Measurements from ENCODE around the gene MAP2K2.
"Not testable (repeated sequence)": the region's sequence is repeated elsewhere in the genome, so short reads cannot be mapped to it uniquely, and the experiment has no call there.

Gene MAP2K2

DNA sequence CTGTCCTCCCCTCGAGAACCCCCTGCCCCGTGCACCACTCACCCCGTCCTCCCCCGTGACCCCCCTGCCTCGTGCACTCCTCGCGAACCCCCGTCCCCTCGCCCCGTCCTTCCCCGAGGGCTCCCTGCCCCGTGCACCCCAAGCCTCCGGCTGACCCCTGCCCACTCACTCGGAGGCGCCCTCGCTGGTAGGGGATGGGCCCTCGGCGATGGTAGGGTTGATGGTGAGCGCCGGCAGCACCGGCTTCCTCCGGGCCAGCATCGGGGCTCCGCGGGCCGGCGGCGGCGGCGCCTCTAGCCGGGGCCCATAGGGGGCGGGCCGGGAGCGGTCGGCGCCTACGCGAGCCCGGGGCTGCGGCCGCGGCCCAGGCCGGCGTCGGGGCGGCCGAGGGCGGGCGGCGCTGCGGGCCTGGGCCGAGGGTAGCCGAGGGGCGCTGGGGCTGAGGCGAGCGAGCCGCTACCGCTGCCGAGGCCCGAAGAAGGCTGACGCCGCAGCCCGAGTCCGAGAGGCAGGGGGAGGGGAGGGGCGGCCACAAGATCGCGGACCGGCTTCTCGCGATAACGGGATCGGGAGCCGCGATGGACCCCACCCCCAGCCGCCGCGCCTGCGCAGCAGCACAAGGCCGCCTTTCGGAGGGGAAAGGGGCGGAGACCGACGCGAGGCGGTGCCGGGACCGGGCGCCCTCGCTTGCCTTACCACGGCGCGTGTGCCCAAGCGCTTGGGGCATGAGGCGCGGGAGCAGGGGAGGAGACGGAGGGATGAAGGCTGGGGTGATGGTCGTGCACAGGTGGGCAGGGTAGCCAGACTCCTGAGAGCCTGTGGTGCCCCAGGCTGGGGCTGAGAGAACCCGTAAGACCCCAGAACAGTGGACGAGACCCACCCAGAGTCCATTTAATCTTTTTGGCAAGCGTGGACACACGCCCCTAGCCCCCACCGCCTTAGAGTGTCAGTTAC, at the start of gene MAP2K2:
TSS of gene MAP2K2 (minus strand) at position 508 of the 954 bp plus-strand sequence. CDS start at position 261, 247 bp downstream.
- no peak for TF ChIP-seq JUND (IDR thresholded peaks at IDR 0.05; ENCODE audit: low read depth)
- peak; percentile 74 to 92 for DNase-seq (ENCODE audit: low read depth in 1 of 2, low spot score in 1 of 2)
- in situ Hi-C loops (cut with HindIII; ENCODE audit: low pct_unique_long_range_greater_than_20kb, low sequenced_read_pairs) = no loop called here

DNA sequence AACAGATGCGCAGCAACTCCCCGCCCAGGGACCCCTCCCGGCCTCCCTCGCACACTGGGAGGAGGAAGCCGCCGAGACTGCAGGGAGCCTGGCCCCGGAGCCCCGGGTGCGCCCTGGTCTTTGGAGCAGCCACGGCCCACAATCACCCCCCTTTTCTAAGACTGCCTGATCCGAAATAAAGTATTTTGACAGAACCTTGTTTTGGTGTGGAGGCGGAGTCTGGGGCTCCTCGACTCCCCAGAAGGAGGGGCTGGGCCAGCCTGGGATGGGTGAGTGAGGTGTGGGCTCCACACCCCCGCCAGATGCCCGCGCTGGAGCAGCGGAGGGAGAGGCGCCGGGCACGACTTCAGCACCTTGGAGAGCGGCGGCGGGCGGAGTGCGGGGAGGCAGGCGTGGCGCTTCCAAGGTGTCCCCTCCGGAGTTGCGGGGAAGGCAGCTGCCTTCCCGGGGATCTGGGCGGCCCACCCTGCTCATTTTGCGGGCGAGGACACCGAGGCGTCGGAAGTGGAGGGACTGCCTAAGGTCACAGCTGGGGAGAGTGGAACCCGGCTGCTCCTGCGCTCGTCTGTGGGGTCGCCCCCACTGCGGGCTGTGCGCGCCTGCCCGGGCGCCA, 49.0 kb upstream of the MAP2K2 start:
- TF ChIP-seq JUND (IDR thresholded peaks at IDR 0.05; ENCODE audit: low read depth) = no peak
- in situ Hi-C loops (cut with HindIII; ENCODE audit: low pct_unique_long_range_greater_than_20kb, low sequenced_read_pairs) = no loop called here
- peak; percentile 48 to 68 for DNase-seq (ENCODE audit: low read depth in 1 of 2, low spot score in 1 of 2)

DNA sequence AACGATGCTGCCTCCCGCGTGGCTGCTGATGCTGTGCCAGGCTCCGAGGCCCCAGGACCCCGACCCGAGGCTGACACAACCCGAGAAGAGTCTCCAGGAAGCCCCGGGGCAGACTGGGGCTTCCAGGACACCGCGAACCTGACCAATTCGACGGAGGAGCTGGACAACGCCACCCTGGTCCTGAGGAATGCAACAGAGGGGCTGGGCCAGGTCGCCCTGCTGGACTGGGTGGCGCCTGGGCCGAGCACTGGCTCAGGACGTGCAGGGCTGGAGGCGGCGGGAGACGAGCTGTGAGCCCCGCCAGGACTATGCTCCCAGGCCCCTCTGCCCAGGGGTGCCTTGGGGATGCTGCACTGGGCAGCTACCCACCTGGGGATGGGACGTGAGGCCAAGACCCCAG, 47.8 kb upstream of the MAP2K2 start:
- in situ Hi-C loops (cut with HindIII; ENCODE audit: low pct_unique_long_range_greater_than_20kb, low sequenced_read_pairs) = no loop called here
- peak in 1 of 2 experiments; percentile 30 for DNase-seq (ENCODE audit: low read depth in 1 of 2, low spot score in 1 of 2)
- no peak for TF ChIP-seq JUND (IDR thresholded peaks at IDR 0.05; ENCODE audit: low read depth)

DNA sequence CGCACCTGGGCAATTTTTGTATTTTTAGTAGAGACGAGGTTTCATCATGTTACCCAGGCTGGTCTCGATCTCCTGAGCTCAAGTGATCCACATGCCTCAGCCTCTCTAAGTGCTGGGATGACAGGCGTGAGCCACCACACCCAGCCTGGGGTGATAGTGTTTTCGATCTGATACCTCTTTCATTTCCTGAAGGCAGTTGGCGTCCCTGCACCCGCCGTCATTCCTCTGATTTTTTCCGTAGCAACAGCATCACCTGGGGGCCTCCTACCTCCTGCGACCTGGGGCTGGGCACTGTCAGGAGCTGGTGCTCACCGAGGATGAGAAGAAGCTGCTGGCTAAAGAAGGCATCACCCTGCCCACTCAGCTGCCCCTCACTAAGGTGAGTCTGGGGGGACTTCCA, 40.3 kb upstream of the MAP2K2 start:
- no peak for DNase-seq (ENCODE audit: low read depth in 1 of 2, low spot score in 1 of 2)
- no peak for TF ChIP-seq JUND (IDR thresholded peaks at IDR 0.05; ENCODE audit: low read depth)
- in situ Hi-C loops (cut with HindIII; ENCODE audit: low pct_unique_long_range_greater_than_20kb, low sequenced_read_pairs) = no loop called here

DNA sequence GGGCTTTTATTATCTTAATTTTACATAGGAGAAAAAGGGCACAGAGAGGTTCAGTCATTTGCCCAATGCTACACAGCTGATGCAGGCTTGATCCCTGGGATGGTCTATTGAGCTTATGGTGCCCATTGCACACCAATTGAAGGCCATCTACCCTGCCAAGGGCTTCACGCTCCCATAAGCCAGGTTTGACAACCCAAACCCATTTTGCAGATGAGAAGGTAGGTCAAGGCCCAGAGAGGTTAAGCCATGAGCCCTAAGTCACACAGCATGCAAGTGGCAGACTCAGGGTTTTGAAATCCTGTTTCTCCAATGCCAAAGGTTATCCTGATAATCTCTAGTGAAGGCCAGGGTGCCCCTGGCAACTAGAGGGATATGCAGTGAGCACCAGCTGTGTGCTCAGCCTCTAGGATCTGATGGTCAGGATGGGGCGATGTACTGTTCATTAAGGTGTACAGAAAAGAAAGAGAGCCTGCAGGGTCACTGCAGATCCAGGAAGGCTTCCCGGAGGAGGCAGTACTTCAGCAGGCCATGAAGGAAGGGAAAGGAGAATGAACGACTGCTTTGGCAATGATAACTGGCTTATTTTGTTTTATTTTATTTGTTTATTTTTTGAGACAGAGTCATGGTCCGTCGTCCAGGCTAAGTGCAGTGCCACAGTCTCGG, 37.6 kb upstream of the MAP2K2 start:
- no peak for DNase-seq (ENCODE audit: low read depth in 1 of 2, low spot score in 1 of 2)
- in situ Hi-C loops (cut with HindIII; ENCODE audit: low pct_unique_long_range_greater_than_20kb, low sequenced_read_pairs) = no loop called here
- no peak for TF ChIP-seq JUND (IDR thresholded peaks at IDR 0.05; ENCODE audit: low read depth)

DNA sequence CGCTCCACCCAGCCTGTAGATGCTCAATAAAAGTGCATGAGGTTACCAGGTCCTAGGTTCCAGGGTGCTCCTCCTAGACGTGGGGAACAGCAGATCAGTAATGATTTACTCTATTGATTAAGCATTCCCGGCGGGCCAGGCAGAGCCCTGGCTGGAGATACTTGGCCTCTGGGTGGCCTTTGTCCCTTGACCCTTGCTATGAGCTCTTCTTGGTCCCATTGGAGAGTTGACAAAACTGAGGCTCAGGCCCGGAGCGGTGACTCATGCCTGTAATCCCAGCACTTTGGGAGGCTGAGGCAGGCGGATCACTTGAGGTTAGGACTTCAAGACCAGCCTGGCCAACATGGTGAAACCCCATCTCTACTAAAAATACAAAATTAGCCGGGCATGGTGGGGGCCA, 34.0 kb upstream of the MAP2K2 start:
- DNase-seq (ENCODE audit: low read depth in 1 of 2, low spot score in 1 of 2); in situ Hi-C loops (cut with HindIII; ENCODE audit: low pct_unique_long_range_greater_than_20kb, low sequenced_read_pairs): not testable (repeated sequence)

DNA sequence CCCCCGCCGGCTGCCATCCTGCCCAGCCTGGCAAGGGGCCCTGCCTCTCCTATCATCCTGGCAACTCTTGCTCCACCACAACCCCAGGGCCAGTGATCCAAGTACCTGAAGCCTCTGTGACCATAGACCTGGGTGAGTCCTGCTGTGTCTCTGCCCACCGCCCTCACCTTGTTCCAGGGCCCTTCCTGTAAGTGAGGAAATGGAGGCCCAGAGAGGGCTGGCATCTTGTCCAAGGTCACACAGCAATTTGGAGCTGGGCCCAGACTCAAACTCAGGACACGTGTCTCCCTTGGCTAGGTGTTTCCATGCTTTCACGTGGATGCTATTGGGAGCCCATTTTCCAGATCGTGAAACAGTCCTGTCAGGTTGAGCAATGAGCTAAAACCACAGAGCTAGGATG, 33.2 kb upstream of the MAP2K2 start:
- no peak for DNase-seq (ENCODE audit: low read depth in 1 of 2, low spot score in 1 of 2)
- in situ Hi-C loops (cut with HindIII; ENCODE audit: low pct_unique_long_range_greater_than_20kb, low sequenced_read_pairs) = no loop called here
- TF ChIP-seq JUND (IDR thresholded peaks at IDR 0.05; ENCODE audit: low read depth) = no peak

DNA sequence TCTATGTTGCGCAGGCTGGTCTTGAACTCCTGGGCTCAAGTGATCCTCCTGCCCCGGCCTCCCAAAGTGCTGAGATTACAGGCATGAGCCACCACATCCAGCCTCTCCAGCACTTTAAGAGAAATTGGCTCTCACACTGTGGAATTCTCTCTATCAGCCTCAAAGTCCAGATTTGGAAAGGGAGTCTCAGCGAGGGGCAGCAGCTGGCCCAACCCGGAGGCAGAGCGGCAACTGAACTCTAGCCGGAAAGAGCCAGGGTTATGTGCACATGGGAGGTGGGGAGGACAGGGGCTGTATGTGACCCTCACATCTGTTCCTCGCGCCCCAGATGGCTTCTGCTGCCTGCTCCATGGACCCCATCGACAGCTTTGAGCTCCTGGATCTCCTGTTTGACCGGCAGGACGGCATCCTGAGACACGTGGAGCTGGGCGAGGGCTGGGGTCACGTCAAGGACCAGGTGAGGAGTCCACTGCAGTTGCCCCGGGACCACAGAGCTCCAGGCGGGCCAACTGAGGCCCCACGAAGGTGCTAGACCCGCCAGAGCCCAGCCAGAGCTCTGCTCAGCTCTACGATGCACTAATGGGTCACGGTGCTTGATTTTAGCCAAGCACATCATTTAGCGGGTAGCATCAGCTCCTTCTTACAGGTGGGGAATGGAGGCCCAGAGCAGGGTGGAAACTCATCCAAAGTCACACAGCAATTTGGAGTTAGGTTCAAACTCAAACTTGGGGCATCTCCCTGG, 30.8 kb upstream of the MAP2K2 start:
- no peak for DNase-seq (ENCODE audit: low read depth in 1 of 2, low spot score in 1 of 2)
- no peak for TF ChIP-seq JUND (IDR thresholded peaks at IDR 0.05; ENCODE audit: low read depth)

DNA sequence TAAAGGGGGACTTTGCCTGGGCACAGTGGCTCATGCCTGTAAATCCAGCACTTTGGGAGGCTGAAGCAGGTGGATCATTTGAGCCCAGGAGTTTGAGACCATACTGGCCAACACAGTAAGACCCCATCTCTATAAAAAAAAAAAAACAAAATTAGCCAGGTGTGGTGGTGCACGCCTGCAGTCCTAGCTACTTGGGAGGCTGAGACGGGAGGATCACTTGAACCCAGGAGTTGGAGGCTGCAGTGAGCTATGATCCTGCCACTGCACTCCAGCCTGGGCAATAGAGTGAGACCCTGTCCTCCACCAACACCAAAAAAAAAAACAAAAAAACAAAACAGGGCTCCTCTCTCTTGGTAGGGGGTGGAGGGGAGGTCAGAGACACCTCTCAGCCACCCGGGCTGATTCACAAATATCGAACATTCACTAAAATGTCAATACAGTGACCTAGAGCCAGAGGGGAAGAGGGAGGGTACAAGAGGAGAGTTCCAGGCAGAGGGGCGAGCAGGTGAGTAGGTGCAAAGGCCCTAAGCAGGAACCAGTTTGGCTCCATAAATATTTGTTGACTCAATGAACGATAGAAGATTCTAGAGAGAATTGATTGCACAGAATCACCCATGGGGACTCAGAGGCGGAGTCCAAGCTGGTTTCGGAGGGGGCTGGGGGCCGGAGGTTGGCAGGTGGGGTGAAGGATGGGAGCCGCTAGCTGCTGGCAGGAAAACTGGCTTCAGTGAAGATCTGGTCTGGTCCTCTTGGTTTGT, 28.5 kb upstream of the MAP2K2 start:
- no peak for DNase-seq (ENCODE audit: low read depth in 1 of 2, low spot score in 1 of 2)
- in situ Hi-C loops (cut with HindIII; ENCODE audit: low pct_unique_long_range_greater_than_20kb, low sequenced_read_pairs) = no loop called here
- no peak for TF ChIP-seq JUND (IDR thresholded peaks at IDR 0.05; ENCODE audit: low read depth)

More for the DNA sequence above, 30.8 kb upstream of the MAP2K2 start:
- in situ Hi-C loops (cut with HindIII; ENCODE audit: low pct_unique_long_range_greater_than_20kb, low sequenced_read_pairs) = no loop called here

DNA sequence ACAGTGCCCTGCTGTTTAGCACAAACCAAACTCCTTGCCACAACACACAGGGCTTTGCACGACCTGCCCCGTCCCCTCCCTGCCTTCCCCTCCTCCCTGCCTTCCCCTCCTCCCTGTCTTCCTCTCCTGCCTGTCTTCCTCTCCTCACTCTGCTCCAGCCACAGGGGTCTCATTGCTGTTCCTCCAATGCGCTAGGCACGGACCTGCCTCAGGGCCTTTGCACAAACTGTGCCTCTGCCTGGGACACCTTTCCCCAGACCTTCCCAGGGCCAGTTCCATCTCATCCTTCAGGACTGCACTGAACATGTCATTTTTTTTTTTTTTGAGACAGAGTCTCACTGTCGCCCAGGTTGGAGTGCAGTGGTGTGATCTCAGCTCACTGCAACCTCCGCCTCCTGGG, 27.7 kb upstream of the MAP2K2 start:
- no peak for TF ChIP-seq JUND (IDR thresholded peaks at IDR 0.05; ENCODE audit: low read depth)
- no peak for DNase-seq (ENCODE audit: low read depth in 1 of 2, low spot score in 1 of 2)
- in situ Hi-C loops (cut with HindIII; ENCODE audit: low pct_unique_long_range_greater_than_20kb, low sequenced_read_pairs) = no loop called here

DNA sequence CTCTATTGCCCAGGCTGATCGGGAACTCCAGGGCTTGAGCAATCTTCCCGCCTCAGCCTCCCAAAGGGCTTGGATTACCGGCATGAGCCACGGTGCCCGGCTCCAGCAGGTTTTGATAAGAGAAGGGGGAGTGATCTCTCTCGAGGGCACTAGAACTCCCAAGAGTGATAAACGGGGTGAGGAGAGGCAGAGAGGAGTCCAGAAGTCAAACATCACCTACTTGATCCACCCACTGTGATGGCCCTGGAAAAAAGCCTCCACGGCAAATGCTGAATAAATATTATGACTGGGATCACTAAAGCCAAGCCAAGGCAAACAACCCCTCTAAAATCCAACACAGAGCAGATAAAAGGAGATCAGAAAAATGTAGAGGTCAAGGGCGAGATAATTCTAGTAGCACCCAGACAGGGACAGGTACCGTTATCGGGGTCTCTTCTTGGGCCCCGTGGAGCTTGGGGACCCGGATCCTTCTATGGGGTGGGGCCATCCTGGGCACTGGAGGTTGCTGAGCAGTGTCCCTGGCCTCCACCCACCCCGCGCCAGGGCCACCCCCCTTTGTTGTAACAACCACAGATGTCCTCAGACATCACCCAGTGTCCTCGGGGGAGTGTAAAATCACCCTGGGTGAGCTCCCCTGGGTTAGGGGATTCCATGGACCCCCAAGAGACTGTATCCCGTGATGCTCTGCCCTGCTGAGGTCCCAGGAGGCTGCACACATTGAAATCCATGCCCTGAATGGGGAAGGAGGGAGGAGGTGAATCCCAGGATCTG, 25.8 kb upstream of the MAP2K2 start:
- in situ Hi-C loops (cut with HindIII; ENCODE audit: low pct_unique_long_range_greater_than_20kb, low sequenced_read_pairs) = no loop called here
- DNase-seq (ENCODE audit: low read depth in 1 of 2, low spot score in 1 of 2) = no peak
- no peak for TF ChIP-seq JUND (IDR thresholded peaks at IDR 0.05; ENCODE audit: low read depth)

Data from T47D (cell line).